HG02981 (cell line): ENCODE results near the gene GSE1.

Experiments used
- ATAC-seq: cut with Tn5 transposase; IDR thresholded peaks from one replicate; pipeline ENCODE4 v1.9.1; 2021; ENCODE audit warnings: mild to moderate bottlenecking, moderate library complexity; ENCODE audit not compliant: unreplicated experiment

GSE1 gene

DNA sequence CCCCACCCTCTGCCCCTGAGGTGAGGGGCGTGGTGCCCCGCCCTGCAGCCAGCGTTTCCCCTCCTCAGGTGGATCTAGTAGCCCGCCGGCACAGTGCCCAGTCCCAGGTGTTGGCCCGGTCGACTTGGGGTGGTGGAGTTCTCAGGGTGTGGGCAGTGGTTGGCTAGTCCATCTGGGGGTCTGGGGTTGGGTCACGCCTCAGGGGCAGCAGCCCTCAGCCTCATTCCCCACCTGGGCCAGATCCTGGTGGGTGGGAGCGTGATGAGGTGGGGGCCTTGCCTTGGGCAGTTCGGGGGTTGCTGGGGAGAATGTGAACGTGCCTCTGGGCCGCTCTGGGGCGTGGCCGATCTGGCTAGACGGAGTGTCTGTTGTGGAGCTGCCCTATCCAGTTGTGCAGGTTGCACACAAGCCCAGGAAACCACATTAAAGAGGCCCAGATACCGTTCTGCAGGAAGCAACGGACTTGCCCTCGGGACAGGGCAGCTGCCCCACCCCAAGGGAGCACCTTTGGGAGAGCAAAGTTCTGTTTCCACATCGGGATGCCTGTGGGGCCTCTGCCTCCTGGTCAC, 32.0 kb downstream of the GSE1 start:
- no peak for ATAC-seq

DNA sequence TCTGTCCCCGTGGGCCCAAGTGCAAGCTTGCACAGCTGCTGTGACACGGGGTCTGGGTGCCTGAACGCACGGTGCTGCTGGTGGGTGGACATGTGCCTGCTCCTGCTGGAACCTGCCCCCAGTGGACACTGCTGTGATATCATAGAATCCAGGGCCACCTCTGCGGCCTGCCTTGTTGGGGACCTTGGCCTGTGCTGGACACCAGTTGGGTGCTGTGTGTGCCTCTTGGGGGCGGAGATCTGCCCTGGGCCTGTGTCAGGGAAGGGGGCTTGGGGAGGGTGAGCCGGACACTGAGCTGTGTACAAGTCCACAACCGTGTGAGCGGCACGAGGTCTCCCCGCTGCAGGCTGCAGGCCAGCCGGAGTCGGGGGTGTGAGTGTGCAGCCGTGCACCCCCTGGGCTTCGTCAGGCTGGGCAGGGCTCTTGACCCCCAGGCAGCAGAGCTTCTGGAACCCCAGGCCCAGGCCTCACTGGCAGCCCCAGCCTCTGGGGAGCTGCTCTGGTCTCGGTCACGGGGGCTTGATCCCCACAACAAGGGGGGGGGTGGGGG, 33.3 kb downstream of the GSE1 start:
- no peak for ATAC-seq

DNA sequence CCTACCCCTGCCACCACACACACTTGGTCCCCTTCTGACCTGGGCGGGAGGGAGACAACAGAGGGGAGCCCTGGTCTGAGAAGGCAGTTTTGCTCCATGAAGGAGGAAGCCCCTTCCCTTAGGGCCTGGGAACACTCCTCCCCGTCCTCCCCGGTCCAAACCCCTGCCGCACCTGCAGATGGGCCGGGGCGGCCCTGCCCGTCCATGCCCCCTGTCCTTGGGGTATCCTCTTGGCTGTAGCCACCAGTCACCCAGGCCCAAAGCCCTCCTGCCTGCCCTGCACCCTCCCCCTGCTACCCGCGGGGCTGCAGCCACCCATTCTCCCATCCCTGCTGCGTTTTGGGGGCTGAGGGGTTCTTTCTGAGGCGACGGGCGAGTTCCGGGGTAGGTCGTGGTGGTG, 33.9 kb downstream of the GSE1 start:
- no peak for ATAC-seq

DNA sequence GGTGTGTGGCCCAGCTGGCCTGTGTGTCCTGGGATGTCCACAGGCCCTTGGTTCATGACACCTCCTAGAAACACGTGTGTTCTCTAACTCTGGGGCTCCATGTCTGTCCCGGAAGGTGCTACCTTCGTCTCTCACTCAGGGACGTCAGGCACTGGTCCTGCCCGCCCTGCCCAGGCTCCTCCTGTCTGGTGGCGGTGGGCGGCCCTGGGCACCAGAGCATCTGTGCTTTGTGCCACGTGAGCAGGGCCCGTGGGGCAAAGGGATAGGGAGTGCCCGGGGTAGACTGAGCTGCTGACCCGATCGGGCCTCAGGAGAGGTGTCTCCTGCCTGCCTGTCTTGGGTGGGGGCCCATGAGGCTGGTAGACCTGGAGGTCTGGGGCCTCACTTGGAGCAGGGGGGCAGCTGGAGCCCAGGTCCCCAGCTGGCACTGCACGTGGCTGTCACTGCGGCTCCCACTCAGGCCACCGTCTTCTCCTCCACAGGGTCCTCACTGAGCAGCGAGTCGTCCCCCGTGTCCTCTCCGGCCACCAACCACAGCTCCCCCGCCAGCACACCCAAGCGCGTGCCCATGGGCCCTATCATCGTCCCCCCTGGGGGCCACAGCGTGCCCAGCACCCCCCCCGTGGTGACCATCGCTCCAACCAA, 35.1 kb downstream of the GSE1 start:
- no peak for ATAC-seq

DNA sequence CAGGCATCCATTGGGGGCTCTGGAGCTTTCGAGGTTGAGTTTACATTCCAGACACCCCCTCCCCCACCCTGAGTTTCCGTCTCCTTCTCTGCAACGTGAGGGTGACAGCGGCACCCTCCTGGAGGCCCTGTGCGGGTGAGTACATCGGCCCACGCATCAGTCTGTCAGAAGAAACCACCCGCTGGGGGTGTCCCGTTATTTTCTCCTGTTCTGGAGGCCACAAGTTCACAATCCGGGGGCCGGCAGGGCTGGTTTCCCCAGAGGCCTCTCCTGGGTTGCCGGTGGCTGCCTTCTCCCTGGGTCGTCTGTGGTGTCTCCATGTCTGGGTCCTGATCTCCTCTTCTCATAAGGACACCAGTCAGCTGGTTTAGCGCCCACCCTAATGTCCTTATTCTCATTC, 35.7 kb downstream of the GSE1 start:
- no peak for ATAC-seq

DNA sequence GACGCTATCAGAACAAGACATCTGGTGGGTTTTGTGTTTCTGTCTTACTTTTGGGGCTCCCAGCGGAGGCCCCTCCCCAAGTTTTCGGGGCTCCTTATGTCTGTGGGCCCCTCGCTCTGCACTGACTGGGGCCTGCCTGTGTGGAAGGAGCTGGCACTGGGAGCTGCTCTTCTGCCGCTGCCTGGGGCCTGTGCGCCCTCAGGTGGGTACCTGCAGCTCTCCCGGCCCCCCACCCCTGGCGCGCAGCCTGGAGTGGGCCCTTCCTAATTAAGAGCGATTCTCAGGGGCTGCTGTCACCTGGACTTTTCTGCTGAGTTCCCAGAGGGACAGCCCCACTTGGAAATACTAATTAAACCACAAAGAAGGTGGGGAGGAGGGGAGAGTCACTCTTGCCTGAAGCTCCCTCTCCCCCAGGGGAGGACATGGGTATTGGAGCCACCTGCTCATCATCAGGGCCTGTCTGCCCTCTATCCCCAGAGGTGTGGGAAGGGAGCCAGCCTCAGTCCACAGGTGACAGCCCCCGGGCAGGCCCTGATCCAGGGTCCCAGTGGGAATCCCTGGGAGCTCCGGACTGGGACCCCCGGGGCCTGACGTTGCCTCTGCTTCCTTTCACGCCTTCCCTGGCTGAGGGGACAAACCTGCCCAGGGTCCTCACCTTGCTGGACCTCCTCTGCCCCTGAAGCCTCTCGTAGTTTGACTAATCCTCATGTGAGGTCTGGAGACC, 36.5 kb downstream of the GSE1 start:
- no peak for ATAC-seq

DNA sequence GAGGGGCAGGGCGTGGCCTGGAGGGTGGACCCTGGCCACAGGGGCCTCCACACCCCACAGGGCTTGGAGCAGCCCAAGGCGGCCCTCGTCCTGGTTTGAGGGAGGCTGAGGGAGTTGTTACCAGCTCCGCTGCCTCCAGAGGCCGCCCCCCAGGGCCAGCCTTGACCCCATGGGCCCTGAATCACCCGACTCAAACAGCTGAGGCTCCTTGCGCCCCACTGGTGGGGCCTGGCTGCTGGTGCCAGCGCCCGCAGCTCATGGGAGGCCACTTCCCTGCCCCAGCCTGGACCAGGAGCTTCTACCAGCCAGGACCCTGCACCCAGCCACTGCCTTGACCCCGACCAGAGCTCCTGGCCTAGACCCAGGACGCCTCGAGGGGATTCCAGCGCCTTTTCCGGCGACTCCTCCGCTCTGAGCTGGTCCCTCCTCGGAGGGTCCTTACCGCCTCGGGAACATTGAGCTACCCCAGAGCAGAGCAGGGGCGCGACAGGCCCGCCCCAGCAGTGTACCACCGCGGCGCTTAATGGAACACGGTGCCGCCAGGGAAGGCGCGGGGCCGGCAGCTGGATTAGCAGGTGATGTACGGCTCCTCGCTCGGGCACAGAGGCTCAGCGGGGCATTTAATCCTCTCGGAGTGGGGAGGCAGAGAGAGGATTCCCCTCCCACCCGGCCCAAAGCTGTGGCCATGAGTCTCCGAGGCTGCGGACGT, 37.2 kb downstream of the GSE1 start:
- no peak for ATAC-seq

DNA sequence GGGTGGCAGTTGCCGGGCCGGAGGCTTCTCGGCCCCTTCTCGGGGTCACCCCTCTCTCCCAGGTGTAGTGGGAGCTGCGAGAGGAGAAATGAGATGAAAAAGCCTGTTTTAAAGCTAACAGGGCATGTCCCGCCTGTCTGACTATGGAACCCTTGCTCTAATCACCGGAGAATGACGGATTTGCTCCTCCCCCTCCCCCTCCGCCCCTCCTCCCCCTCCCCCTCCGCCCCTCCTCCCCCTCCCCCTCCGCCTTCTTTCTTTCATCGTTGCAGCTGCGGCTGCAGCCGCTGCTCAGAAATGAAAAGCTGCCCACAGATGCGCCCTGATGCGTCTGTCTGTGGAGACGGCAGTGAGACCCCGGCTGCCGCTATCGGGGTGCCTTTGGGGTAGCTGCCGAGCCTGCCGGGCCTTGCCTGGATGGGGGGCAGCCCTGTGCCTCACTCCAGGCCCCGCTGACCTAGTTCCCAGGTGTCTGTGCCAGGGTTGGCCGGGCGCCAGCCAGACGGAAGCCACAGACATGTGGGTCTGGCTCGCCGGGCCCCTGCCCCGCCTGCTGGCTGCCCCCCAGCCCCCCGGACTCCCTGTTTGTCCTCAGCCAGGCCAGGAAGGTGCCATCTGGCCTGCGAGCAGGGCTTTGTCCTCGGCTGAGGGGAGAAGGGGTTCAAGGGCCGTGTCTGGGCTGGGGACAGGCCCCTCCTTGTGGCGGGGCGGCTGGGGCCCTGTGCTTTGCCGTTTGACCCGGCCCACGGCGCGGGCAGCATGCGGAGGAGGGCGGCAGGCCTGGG, 37.9 kb downstream of the GSE1 start:
- ATAC-seq = no peak

DNA sequence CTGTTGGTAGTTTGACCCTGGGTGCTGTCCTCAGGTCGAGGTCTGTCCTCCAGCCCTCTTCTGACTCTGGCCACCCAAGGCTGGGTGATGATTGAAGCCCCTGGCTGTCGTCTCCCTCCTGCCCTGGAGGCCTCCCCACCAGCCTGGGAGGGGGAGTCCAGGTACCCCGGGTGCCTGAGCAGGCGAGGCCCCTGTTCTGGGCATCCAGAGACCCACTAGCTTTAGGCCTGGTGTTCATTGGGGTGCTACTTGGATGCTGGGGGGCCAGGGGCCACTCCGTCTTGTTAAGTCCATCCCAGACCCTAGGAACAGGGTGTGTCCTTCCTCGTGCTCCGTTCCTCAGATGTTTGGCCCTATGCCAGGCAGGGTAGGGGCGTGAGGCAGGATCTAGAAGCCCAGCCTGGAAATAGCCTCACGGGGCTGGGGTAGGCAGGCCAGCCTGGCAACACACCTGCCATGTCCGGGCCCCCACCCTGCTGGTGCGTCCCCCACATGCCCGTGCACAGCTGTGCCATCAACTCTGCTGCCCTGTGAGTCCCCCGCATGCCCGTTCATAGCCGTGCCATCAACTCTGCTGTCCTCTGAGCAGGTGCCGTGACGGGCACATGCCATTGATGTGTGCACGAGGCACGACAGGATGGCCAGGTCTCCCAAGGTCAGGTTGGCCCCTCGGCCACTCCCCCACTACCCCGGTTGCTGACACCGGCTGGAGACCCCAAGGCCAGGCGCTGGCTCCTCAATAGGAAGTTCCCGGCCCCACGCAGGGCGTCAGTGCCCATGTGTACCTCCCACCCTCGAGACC, 38.7 kb downstream of the GSE1 start:
- ATAC-seq = no peak

DNA sequence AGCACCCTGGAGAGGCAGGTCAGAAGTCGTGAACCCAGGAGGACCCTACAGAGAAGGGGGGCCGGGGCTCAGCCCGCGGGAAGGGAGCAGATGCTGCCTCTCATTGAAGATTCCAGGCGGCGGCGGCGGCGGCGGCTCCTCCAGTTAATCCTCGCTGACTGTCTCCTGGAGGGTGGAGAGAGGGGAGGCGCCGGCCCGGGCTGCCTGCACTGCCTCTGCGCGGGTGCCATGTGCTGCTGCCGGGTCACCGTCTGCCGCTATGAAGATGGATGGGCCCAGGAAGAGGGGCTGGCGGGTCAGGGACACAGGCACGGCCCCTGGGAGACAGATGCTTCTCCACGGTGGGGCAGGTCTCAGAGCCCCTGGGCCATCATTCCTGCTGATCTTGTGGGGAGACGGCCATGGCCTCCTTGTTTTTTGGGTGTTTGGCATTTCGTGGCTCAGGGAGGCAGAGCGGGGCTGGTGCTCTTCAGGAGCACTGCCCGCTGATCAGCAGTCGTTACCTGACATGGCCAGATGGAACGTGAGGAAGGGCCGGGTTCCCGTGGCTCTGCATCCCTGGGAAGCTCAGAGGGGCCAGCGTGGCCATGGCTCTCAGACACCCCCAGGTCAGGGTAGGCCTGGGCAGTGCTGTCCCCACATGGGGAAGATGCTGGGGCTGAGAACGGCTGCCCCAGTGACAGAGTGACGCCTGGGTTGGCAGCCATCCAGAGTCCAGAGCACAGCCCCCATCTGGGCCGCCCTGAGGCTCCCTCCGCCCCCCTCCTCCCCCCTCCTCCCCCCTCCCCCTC, 39.5 kb downstream of the GSE1 start:
- ATAC-seq = no peak

DNA sequence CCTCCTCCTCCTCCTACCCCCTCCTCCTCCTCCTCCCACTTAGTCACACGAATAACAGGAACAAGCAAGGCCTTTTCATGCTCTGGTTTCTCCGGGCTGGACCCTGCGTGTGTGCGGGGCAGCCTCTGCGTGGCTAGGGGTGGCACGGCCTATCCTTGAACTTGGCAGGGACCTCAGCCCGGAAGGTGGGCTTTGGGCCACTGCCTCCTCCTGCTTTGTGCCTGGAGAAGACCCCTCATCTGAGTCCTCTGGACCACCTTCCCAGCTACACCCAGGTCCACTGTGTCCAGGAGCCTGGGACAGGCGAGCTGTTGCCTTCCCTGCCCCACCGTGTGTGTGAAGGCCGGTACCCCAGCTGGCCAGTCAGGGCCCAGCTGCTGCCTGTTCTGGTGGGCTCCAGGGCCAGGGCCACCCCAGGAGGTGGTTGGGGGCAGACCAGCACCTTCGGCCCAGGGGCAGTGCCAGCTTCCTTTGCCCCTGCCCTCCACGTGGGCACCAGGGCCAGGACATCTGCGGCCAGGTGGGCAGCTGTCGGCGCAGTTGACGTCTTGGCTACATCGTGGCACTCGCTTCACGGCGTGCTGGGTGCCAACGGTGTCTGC, 40.3 kb downstream of the GSE1 start:
- no peak for ATAC-seq

DNA sequence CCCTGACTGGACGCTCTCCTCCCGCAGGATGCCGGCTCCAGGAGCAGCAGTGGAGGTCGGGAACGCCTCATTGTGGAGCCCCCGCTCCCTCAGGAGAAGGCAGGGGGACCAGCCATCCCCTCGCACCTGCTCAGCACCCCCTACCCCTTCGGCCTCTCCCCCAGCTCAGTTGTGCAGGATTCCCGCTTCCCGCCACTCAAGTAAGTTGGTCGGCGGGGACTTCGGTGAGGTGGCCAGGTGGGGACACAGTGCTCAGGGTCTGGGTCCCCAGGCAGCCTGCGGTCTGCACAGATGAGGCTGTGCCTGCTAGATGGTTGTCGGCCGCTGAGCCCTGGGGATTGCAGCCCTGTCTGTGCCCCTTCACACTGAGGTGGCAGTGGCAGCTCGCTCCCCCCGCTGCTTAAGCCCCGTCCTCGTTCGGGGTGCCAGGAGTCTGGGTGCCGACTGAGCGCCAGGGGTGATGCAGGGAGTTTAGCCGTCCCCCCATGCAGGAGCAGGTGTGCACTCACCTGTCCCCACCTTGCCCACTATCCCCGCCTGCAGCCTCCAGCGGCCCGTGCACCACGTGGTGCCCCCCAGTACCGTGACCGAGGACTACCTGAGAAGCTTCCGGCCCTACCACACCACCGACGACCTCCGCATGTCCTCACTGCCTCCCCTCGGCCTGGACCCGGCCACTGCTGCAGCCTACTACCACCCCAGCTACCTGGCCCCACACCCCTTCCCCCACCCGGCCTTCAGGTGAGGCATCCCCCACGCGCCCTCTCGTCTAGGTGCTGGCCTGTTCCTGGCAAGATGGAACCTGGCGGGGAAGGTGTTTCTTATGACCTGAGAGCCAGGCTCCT, 41.4 kb downstream of the GSE1 start:
- ATAC-seq = no peak

DNA sequence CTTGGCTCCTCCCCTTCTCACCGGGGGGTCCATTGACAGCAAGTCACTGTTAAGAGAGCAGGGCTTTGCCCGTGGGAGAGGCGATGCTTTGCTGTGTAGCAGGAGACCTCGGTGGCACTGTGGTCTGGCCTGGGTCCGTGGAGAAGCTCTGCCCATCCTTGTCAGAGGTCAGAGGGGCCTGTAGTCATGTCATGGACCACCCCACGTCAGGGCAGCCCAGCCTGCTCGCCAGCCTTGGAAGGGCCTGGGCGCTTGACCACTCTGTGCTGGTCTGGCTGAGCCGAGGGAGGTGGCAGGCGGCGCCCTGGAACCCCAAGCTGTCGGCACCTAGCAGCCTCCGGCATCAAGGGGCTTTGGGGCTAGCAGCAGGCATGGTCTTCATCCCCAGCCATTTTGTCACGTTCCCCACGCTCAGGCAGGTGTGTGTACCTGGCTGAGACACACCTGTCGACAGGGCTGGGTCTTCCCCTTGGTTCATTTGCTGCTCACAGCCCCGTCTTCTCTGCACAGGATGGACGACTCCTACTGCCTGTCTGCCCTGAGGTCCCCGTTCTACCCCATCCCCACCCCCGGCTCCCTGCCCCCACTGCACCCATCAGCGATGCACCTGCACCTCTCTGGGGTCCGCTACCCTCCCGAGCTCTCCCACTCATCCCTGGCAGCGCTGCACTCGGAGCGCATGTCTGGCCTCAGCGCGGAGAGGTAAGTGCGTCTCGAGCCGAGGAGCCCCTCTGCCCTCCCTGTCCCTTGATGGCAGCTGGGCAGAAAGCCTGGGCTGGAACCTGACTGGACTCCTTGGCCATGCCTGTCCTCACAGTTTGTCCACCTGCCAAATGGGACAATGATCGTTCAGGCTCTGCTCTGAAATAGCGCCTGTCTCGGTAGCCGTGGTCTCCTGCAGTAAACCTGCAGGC, 42.4 kb downstream of the GSE1 start:
- no peak for ATAC-seq

DNA sequence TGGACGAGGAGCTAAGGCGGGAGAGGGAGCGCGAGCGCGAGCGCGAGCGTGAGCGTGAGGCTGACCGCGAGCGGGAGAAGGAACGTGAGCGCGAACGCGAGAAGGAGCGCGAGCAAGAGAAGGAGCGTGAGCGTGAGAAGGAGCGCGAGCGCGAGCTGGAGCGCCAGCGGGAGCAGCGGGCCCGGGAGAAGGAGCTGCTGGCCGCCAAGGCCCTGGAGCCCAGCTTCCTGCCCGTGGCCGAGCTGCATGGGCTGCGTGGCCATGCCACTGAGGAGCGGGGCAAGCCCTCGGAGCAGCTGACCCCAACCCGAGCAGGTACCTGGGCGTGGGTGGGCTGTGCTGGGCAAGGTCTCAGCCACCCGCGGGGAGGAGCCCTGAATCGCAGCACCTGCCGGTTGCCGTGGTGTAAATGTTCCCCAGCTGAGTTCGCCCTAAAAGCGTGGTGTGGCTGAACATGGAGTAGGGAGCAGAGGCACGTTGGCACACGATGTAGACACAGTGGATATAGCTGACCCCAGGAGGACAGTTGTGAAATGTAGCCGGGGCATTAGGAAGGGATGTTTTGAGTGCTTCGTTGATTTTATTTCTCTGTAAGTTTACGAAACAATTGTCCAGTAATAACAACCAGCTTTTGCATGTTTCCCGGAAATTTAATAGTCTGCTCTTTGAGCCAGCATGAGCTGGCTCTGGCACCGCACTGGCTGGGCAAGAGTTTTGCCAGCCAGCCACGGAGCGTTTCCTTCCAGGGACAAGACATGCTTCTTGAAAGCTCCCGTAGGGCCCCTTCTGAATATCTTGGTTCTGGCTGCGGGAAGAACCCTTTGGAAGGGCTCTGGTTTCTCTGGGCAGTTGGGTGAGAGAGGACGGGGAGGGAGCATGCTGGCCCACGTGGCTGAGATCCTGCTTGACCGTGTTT, 43.5 kb downstream of the GSE1 start:
- no peak for ATAC-seq

DNA sequence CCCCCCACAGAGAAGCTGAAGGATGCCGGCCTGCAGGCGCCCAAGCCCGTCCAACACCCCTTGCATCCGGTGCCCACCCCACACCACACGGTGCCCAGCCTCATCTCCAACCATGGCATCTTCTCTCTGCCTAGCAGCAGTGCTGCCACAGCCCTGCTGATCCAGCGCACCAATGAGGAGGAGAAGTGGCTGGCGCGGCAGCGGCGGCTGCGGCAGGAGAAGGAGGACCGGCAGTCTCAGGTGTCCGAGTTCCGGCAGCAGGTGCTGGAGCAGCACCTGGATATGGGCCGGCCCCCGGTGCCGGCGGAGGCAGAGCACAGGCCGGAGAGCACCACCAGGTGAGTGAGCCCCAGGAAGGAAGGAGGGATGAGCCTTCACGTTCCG, 44.1 kb downstream of the GSE1 start:
- no peak for ATAC-seq

DNA sequence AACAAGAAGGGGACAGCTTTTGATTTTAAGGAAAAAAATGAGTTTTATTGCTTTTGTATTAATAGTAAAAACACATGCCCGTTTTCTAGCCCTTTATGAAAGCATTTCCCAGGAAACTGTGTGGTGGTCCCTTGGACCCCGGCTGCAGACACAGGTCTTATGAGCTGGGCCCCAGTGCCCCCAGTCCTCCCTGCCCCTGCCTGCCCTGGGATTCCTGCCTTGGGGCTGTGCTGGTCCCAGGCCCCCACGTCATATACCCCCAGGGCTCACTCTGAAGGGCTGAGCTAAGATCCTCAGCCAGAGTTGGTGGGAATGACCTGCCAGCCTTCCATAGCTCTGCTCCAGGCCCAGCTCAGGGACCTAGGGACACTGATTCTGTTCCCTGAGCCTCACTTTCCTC, 44.9 kb downstream of the GSE1 start:
- ATAC-seq = no peak
